Activated naive CD8-positive, alpha-beta T cell (primary cell): Measurements from ENCODE around the gene SPOUT1.
"Not testable (repeated sequence)": the region's sequence is repeated elsewhere in the genome, so short reads cannot be mapped to it uniquely, and the experiment has no call there.

Experiments
- H3K27ac Mint-ChIP-seq: one replicate; pipeline ENCODE4 v1.8.0; 2021; ENCODE audit warnings: mixed read lengths
- H3K27me3 Mint-ChIP-seq: one replicate; pipeline ENCODE4 v1.8.0; 2021; ENCODE audit warnings: mixed read lengths
- H3K36me3 Mint-ChIP-seq: one replicate; pipeline ENCODE4 v1.8.0; 2021; ENCODE audit warnings: mixed read lengths
- H3K4me1 Mint-ChIP-seq: one replicate; pipeline ENCODE4 v1.8.0; 2021; ENCODE audit warnings: low read depth, mixed read lengths
- H3K4me3 Mint-ChIP-seq: one replicate; pipeline ENCODE4 v1.8.0; 2021; ENCODE audit warnings: mild to moderate bottlenecking, mixed read lengths
- H3K9me3 Mint-ChIP-seq: one replicate; pipeline ENCODE4 v1.8.0; 2021; ENCODE audit warnings: low read depth, mixed read lengths

SPOUT1 gene

DNA sequence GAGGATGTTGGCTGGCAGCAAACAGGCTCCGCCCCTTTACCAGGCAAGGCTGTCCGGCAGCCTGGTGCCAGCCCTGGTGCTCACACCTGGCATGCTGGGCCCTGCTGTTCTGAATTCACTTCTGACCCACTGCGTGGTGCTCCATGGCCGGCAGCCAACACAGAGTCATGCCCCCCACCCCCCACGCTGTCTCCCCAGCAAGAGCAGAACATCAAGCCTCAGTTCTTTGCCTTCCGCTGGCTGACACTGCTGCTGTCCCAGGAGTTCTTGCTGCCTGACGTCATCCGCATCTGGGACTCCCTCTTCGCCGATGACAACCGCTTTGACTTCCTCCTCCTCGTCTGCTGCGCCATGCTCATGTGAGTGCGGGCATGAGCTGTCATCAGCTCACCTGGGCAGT, 23.9 kb downstream of the SPOUT1 start:
- H3K27ac Mint-ChIP-seq: no peak overlapping the region
- no peaks in the 10 kb centered on the region for H3K4me1 Mint-ChIP-seq
- peaks cover 2% of the 10 kb centered on the region for H3K36me3 Mint-ChIP-seq
- H3K27me3 Mint-ChIP-seq: no peaks in the 10 kb centered on the region
- no peak overlapping the region for H3K4me3 Mint-ChIP-seq
- no peaks in the 10 kb centered on the region for H3K9me3 Mint-ChIP-seq

DNA sequence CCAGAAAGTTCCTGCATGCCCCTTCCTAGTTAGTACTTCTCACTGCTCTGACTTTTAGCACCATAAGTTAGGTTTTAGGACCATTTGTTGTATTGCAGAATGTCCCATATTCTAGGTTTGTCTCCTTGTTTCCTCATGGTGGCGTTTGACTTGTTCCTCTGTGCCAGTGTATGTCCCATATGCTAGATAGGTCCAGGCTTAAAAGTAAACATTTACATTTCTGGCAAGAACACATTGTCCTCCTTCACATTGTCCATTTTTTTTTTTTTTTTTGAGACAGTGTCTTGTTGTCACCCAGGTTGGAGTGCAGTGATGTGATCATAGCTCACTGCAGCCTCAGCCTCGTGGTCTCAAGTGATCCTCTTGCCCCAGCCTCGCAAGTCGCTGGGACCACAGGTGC, 27.1 kb downstream of the SPOUT1 start:
- H3K36me3 Mint-ChIP-seq: peaks cover 5% of the 10 kb centered on the region
- no peaks in the 10 kb centered on the region for H3K4me1 Mint-ChIP-seq
- no peak overlapping the region for H3K4me3 Mint-ChIP-seq
- no peaks in the 10 kb centered on the region for H3K27me3 Mint-ChIP-seq
- H3K9me3 Mint-ChIP-seq: no peaks in the 10 kb centered on the region
- H3K27ac Mint-ChIP-seq: no peak overlapping the region

DNA sequence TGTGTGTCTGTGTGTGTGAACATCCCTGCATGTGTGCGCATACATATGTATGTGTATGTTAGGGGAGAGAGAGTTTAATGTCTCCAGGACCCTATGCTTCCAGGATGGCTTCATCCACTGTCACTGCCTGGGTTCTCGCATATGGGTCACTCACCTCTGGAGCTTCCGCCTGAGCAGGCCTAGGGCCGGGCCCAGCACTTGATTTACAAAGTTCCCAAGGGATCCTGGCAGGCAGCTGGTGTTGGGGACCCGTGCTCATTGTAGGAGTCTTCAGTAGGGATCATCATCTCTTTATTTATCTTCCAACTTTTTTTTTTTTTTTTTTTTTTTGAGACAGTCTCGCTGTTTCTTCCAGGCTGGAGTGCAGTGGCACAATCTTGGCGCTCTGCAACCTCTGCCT, 29.5 kb downstream of the SPOUT1 start:
- Mint-ChIP-seq H3K4me3 (no peak overlapping the region), H3K27ac (no peak overlapping the region), H3K9me3 (no peaks in the 10 kb centered on the region), H3K27me3 (no peaks in the 10 kb centered on the region), H3K36me3 (peaks cover 5% of the 10 kb centered on the region), H3K4me1 (no peaks in the 10 kb centered on the region)

DNA sequence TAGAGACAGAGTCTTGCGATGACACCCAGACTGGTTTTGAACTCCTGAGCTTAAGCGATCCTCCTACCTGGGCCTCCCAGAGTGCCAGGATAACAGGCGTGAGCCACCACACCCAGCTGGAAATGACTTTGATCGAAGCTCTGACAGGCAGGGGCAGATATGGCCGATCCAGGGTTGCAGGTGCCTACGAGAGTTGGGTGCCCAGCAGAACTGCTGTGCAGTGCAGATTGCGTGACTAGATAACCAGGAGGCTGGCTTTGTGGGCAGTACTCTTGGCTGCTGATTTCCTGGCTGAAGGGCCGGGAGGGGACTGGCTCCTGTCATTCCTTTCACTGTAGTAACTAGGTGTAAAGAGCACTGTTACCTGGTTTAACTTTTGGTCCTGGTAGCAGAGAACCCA, 30.7 kb downstream of the SPOUT1 start:
- H3K27me3 Mint-ChIP-seq: no peaks in the 10 kb centered on the region
- no peak overlapping the region for H3K4me3 Mint-ChIP-seq
- H3K36me3 Mint-ChIP-seq: peaks cover 5% of the 10 kb centered on the region
- H3K4me1 Mint-ChIP-seq: no peaks in the 10 kb centered on the region
- H3K27ac Mint-ChIP-seq: no peak overlapping the region
- H3K9me3 Mint-ChIP-seq: no peaks in the 10 kb centered on the region

DNA sequence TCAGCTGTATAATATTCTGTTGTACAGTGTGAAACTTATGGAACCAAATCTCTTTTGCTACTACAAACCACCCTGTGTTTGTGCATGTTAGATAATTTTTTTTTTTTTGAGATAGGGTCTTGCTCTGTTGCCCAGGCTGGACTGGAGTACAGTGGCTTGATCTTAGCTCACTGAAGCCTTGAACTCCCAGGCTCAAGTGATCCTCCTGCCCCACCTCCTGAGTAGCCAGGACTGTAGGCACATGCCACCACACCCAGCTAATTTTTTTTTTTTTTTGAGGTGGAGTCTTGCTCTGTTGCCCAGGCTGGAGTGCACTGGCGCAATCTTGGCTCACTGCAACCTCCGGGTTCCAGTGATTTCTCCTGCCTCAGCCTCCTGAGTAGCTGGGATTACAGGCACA, 34.6 kb downstream of the SPOUT1 start:
- H3K27me3 Mint-ChIP-seq: not testable (repeated sequence)

DNA sequence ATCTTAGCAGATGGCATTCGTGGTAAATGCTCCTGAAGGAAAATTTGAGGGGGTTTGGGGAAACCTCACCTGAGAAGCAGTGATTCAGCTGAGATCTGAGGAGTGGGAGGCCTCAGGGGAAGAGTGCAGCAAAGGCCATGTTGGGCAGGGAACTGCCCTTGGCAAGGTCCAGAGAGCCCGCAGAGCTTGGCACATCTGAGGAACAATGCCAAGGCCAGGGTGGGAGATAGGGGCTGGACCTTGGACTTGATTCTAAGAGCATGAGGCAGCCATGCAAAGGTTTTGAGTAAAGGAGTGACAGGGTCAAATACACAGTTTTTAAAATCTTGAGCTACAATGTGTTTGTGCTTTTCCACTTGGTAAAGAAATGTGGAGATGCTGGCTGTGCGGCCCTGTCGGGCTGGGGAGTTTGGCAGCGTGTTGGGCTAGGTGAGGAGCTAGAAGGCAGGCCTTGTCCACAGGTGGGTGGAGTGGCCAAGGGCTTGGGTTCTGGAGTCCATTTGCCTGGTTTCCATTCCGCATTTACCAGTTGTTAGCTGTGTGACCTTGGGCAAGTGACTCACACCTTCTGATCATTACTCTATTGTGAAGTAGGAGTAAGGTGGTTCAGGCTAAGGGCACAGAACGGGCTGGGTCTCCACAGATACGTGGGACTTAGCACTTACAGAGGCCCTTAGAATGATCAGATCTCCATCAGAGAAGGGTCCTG, 36.5 kb downstream of the SPOUT1 start:
- Mint-ChIP-seq H3K4me3 (no peak overlapping the region), H3K27ac (peak overlapping the region; percentile 50), H3K9me3 (no peaks in the 10 kb centered on the region), H3K36me3 (peaks cover 1% of the 10 kb centered on the region), H3K4me1 (peaks cover 16% of the 10 kb centered on the region), H3K27me3 (no peaks in the 10 kb centered on the region)

More for the DNA sequence above, 34.6 kb downstream of the SPOUT1 start:
- H3K36me3 Mint-ChIP-seq, H3K9me3 Mint-ChIP-seq, H3K27ac Mint-ChIP-seq, H3K4me1 Mint-ChIP-seq, H3K4me3 Mint-ChIP-seq: not testable (repeated sequence)

DNA sequence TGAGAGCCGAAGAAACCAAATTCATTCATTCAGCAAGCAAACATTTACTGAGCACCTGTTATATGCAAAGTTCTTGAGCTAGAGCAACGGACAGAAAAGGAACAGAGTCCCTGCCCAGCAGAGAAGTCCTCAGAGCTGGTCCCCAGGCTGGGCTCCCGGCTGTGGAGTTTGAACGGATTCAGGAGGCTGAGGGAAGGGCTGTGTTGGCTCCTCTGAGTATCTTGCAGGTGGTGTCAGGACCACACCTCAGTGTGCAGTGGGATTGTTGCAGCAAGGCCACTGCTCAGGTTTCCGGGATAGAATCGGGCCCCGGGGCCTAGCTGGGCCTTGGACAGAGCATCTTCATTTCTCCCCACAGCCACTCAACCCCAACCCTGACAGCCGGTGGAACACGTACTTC, 37.5 kb downstream of the SPOUT1 start:
- no peaks in the 10 kb centered on the region for H3K27me3 Mint-ChIP-seq
- H3K36me3 Mint-ChIP-seq: no peaks in the 10 kb centered on the region
- H3K9me3 Mint-ChIP-seq: no peaks in the 10 kb centered on the region
- no peak overlapping the region for H3K4me3 Mint-ChIP-seq
- peaks cover 19% of the 10 kb centered on the region for H3K4me1 Mint-ChIP-seq
- H3K27ac Mint-ChIP-seq: no peak overlapping the region

DNA sequence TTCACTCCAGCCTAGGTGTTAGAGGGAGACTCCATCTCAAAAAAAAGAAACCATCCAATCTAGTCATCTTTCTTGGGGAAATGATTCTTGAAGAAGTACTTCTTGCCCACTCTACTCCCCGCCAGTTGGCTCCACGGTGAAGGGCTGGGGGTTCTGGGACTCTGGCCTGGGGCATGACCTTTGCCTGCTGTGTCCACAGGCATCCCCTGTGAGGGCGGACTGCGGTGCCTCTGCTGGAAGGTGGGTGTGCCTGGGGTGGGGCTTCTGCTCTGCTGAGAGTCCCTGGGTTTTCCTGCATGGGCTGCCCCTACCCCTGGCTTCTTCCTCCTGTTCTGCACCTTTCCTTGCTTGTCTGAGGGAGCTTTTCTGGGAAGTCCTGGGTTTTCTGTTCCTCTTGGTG, 39.1 kb downstream of the SPOUT1 start:
- Mint-ChIP-seq H3K4me3 (no peak overlapping the region), H3K4me1 (peaks cover 22% of the 10 kb centered on the region), H3K36me3 (no peaks in the 10 kb centered on the region), H3K9me3 (no peaks in the 10 kb centered on the region), H3K27ac (no peak overlapping the region), H3K27me3 (no peaks in the 10 kb centered on the region)

DNA sequence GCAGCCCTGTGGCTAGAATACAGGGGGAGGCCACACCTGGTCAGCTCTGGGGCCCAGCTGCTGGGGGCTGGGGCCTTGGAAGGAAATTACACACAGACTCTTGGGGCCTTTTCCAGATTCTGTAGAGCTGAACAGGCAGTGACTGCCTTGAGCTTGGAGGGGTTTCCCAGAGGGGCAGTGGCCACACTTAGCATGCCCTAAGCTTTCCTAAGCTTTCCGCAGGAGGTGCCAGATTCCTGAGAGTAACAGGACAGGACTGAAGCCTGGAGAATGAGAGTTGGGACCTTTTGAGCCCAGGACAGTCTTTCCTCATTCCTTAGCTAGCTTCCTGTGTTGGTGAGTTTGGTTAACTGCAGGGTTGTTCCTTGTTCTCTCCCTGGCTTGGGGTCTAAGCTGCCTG, 41.1 kb downstream of the SPOUT1 start:
- H3K36me3 Mint-ChIP-seq: no peaks in the 10 kb centered on the region
- H3K4me3 Mint-ChIP-seq: peak overlapping the region; percentile 93
- peaks cover 22% of the 10 kb centered on the region for H3K4me1 Mint-ChIP-seq
- H3K27ac Mint-ChIP-seq: no peak overlapping the region
- no peaks in the 10 kb centered on the region for H3K27me3 Mint-ChIP-seq
- no peaks in the 10 kb centered on the region for H3K9me3 Mint-ChIP-seq

DNA sequence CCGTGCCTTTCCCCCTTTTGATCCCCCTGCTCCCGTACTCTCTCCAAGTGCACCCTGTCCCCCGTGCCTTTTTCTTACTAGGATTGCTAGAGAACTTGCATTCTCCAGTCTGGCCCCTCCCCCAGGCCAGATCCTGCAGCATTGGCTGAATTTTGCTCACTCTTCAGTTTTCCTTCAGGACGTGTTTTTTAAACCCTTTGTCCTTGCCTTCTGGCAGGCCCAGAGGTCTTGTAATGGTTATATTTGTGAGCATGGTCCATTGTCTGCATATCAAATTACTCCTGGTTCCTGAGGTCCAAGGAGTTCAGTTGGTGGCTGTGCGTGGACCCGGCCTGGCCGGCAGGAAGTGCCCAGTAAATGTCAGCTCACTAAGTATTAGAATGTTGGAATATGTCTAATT, 41.9 kb downstream of the SPOUT1 start:
- Mint-ChIP-seq H3K36me3 (no peaks in the 10 kb centered on the region), H3K9me3 (no peaks in the 10 kb centered on the region), H3K27ac (peak overlapping the region; percentile 79), H3K4me1 (peaks cover 15% of the 10 kb centered on the region), H3K4me3 (peak overlapping the region; percentile 93), H3K27me3 (no peaks in the 10 kb centered on the region)

DNA sequence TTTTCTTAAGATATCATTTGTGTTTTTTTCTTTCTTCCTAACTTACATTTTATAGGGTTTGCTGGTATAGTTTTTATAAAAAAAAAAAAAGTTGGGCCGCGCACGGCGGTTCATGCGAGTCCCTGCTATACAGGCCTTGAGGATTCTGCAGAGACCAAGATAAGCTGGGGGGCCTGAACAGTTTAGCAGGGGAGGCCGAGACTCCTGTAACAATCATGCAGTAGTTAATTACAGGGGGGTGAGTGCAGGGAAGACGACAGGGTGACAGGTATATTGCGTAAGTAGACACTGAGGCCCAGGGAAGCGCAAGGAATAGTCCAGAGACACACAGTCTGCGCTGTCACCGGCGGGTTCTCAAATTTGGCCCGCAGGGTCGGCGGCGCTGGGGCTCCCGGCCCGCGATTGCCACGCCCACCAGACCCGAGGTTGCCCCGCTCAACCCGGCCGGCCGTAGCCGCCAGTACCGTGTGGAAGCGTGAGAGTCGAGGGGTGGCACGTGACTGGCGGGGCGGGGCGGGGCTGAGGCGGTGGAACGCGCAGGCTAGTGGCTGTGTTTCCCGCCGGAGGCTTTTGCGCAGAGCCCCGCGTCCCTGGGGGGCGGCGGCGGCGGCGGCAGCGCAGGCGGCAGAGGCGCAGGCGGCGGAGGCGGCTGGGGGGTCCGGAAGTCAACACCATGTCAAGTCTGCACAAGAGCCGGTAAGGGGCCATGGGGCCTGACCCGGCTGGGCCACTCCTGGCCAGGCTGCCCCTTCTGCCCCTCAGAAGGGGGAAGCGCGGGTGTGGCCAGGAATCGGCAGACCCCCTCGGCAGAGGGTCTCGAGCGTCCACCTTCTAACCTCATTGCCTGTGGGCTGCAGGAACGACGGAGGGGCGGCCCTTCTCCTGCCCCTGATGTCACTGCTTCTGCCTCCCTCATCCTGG, 42.7 kb downstream of the SPOUT1 start, which contains the start of gene TBC1D13:
Gene TBC1D13 (plus strand): TSS at position 573 of the 921 bp plus-strand sequence. CDS start 101 bp downstream, at position 674.
- no peaks in the 10 kb centered on the region for H3K9me3 Mint-ChIP-seq

DNA sequence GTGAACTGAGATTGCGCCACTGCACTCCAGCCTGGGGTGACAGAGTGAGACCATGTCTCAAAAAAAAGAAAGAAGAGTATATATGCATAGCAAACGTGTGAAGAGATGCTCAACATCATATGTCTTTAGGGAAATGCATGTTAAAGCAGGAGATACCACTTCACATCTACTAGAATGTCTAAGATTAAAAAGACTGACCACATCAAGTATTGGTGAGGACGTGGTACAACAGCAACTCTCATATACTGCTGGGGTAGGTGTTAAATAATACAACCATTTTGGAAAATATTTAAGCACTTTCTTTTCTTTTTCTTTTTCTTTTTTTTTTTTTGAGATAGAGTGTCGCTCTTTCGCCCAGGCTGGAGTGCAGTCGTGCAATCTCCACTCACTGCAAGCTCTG, 44.2 kb downstream of the SPOUT1 start:
- no peak overlapping the region for H3K4me3 Mint-ChIP-seq
- H3K9me3 Mint-ChIP-seq: no peaks in the 10 kb centered on the region
- peaks cover 14% of the 10 kb centered on the region for H3K4me1 Mint-ChIP-seq
- no peaks in the 10 kb centered on the region for H3K27me3 Mint-ChIP-seq
- no peaks in the 10 kb centered on the region for H3K36me3 Mint-ChIP-seq
- H3K27ac Mint-ChIP-seq: no peak overlapping the region

More for the DNA sequence above, 42.7 kb downstream of the SPOUT1 start, which contains the start of gene TBC1D13:
- peak within 1 kb of the TSS; percentile 90 for H3K27ac Mint-ChIP-seq
- peak within 1 kb of the TSS; percentile 93 for H3K4me3 Mint-ChIP-seq
- peaks cover 14% of the 10 kb centered on the region for H3K4me1 Mint-ChIP-seq
- no peaks in the 10 kb centered on the region for H3K27me3 Mint-ChIP-seq
- H3K36me3 Mint-ChIP-seq: no peaks in the 10 kb centered on the region

DNA sequence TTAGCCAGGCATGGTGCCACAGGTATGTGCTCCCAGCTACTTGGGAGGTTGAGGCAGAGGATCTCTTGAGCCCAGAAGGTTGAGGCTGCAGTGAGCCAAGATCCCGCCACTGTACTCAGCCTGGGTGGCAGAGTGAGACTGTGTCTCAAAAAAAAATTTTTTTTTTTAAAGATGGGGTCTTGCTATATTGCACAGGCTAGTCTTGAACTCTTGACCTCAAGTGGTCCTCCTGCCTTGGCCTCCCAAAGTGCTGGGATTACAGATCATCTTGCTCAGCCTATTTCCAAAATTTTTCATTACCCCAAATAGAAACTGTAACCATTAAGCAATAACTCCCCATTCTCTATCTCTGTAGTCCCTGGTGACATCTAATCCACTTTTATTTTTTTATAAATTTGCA, 46.9 kb downstream of the SPOUT1 start:
- no peaks in the 10 kb centered on the region for H3K27me3 Mint-ChIP-seq
- peaks cover 2% of the 10 kb centered on the region for H3K4me1 Mint-ChIP-seq
- no peaks in the 10 kb centered on the region for H3K9me3 Mint-ChIP-seq
- no peaks in the 10 kb centered on the region for H3K36me3 Mint-ChIP-seq
- H3K4me3 Mint-ChIP-seq: no peak overlapping the region
- H3K27ac Mint-ChIP-seq: no peak overlapping the region

DNA sequence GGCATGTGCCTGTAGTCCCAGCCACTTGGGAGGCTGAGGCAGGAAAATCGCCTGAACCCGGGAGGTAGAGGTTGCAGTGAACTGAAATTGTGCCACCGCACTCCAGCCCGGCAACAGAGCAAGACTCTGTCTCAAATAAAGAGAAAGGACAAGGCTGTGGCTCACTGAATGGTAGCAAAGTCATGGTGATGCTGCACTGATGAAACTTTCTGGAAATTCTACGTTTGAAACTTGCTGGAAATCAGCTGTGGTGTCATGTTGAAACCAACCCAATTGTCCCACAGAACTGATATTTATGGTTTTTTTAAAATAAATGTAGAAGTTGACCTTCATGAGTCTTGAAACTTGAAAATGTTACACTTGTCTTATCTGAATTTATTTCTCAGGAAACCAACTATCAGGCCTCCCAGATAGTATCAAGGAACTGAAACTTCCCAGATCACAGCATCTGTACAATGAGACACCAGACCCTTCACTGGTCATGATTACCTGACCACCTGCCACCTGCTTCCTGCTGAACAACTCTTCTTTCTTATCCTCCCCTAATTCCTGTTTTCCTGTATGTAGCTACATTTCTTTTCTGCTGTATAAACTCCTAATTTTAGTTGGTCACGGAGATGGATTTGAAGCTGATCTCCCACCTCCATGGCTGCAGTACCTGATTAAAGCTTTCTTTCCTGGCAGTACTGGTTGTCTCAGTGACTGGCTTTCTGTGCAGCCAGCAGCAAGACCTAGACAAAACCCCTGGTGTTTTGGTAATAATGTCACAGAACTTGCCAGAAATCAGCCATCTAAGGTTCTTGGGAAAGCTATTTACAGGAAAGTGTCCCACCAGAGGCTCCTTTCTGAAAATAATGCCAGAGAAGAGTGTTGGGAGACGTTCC, 48.2 kb downstream of the SPOUT1 start:
- H3K27ac Mint-ChIP-seq: no peak overlapping the region
- no peaks in the 10 kb centered on the region for H3K36me3 Mint-ChIP-seq
- H3K4me3 Mint-ChIP-seq: no peak overlapping the region
- no peaks in the 10 kb centered on the region for H3K9me3 Mint-ChIP-seq
- H3K27me3 Mint-ChIP-seq: no peaks in the 10 kb centered on the region
- no peaks in the 10 kb centered on the region for H3K4me1 Mint-ChIP-seq

DNA sequence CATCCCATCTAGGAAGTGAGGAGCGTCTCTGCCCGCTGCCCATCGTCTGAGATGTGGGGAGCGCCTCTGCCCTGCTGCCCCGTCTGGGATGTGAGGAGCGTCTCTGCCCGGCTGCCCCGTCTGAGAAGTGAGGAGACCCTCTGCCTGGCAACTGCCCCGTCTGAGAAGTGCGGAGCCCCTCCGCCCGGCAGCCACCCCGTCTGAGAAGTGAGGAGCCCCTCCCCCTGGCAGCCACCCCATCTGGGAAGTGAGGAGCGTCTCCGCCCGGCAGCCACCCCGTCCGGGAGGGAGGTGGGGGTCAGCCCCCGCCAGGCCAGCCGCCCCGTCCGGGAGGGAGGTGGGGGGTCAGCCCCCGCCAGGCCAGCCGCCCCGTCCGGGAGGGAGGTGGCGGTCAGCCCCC, 49.5 kb downstream of the SPOUT1 start:
- not testable (repeated sequence) for H3K27me3 Mint-ChIP-seq, H3K9me3 Mint-ChIP-seq, H3K36me3 Mint-ChIP-seq, H3K27ac Mint-ChIP-seq, H3K4me1 Mint-ChIP-seq, H3K4me3 Mint-ChIP-seq
